ENCODE measurements around the gene RASA3. TPM values are rescaled to one million over a fixed set of nuclear protein-coding genes. Genes with fewer than 3 reads are reported as not detected.

The RASA3 gene
- total RNA-seq, 1 experiment from 2014 or later, result 18.6 TPM

GRCh38 chr13:113999618-113999910 lies 132.9 kb downstream of the RASA3 start:
- H3K9me3 ChIP-seq (ENCODE audit: control insufficient read depth in 1 of 2, insufficient read depth in 1 of 2, low read depth in 1 of 2, low read length in 2 of 2), result no peaks in the 10 kb centered on the region
- intact Hi-C loops (cut with micrococcal nuclease), result no loop called here
- ChIA-PET CTCF (no interaction called here), POLR2A (no interaction called here), RAD21 (ENCODE audit: low non-redundant PET in 1 of 2, low total read pairs in 2 of 2, uncharacterized antibody in 2 of 2, unreplicated experiment in 2 of 2) (no interaction called here)
- ATAC-seq (no peak; the same call in 1 of the 2 replicates), DNase-seq (ENCODE audit: low read depth, low spot score) (no peak)
- H3K4me3 ChIP-seq (replicated peaks in 1 of 2; ENCODE audit: low read depth in 1 of 2, low read length in 2 of 2), result no peak overlapping the region
- no peak overlapping the region for H3K27ac ChIP-seq (ENCODE audit: low read depth, low read length)
- H3K4me1 ChIP-seq (ENCODE audit: control insufficient read depth in 1 of 2, insufficient read depth in 2 of 2, low read length in 2 of 2), result no peaks in the 10 kb centered on the region
- no peak for TF ChIP-seq ATF3 (IDR thresholded peaks at IDR 0.05)
- no peak for TF ChIP-seq ZFX (IDR thresholded peaks at IDR 0.05)
- TF ChIP-seq, protein P1, sequence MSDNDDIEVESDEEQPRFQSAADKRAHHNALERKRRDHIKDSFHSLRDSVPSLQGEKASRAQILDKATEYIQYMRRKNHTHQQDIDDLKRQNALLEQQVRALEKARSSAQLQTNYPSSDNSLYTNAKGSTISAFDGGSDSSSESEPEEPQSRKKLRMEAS (IDR thresholded peaks at IDR 0.05), result no peak
- no peak for TF ChIP-seq YY1 (IDR thresholded peaks at IDR 0.05; ENCODE audit: extremely low read depth, insufficient replicate concordance, low read depth, low read length)
- no peak for TF ChIP-seq POLR2AphosphoS5 (IDR thresholded peaks at IDR 0.05; ENCODE audit: low read depth, low read length)
- no peak for TF ChIP-seq JUND (IDR thresholded peaks at IDR 0.05)
- TF ChIP-seq SP1 (IDR thresholded peaks at IDR 0.05; ENCODE audit: low read depth), result no peak
- no peak for TF ChIP-seq TCF7L2 (IDR thresholded peaks at IDR 0.05; ENCODE audit: borderline replicate concordance, extremely low read depth, insufficient read depth, insufficient read length)
- no peak for TF ChIP-seq EZH2phosphoT487 (IDR thresholded peaks at IDR 0.05; ENCODE audit: borderline replicate concordance)
- no peak for TF ChIP-seq POLR2A (IDR thresholded peaks at IDR 0.05; ENCODE audit: borderline replicate concordance, extremely low read depth, insufficient read depth, insufficient read length)
- no peak for TF ChIP-seq CBX3 (IDR thresholded peaks at IDR 0.05; ENCODE audit: low read depth)
- TF ChIP-seq SRF (IDR thresholded peaks at IDR 0.05; ENCODE audit: low read depth), result no peak
- TF ChIP-seq SIN3A (IDR thresholded peaks at IDR 0.05; ENCODE audit: low read depth), result no peak
- TF ChIP-seq ELF1 (IDR thresholded peaks at IDR 0.05; ENCODE audit: borderline replicate concordance, low read depth), result no peak
- no peak overlapping the region for H3K4me2 ChIP-seq (ENCODE audit: low read length)
- H3K9ac ChIP-seq (ENCODE audit: low read length), result no peak overlapping the region
- H4K20me1 ChIP-seq (ENCODE audit: insufficient read depth), result no peaks in the 10 kb centered on the region
- no peak overlapping the region for H2AFZ ChIP-seq (ENCODE audit: low read depth, low read length, poor library complexity, severe bottlenecking)
- H3K9me2 ChIP-seq (ENCODE audit: insufficient read depth), result no peaks in the 10 kb centered on the region
- no peaks in the 10 kb centered on the region for H3K36me3 ChIP-seq (ENCODE audit: control insufficient read depth in 1 of 2, insufficient read depth in 2 of 2, low read length in 2 of 2)
- no peaks in the 10 kb centered on the region for H3K27me3 ChIP-seq (ENCODE audit: insufficient read depth, low read length)
- no peaks in the 10 kb centered on the region for H3K79me2 ChIP-seq (ENCODE audit: insufficient read depth, low read length)
- BruUV-seq (replicated peaks), result no TSS peak

All from HCT116 (cell line).